ENCODE measurements around the gene PYROXD2. TPM values are rescaled to one million over a fixed set of nuclear protein-coding genes. Genes with fewer than 3 reads are reported as not detected.

The PYROXD2 gene
- total and polyA plus RNA-seq, 10 of the 15 experiments (the other 5 are each of a cell fraction or from before 2014, with no cell fraction given), result 4.8 to 15.8 (median 11.1) TPM

DNA sequence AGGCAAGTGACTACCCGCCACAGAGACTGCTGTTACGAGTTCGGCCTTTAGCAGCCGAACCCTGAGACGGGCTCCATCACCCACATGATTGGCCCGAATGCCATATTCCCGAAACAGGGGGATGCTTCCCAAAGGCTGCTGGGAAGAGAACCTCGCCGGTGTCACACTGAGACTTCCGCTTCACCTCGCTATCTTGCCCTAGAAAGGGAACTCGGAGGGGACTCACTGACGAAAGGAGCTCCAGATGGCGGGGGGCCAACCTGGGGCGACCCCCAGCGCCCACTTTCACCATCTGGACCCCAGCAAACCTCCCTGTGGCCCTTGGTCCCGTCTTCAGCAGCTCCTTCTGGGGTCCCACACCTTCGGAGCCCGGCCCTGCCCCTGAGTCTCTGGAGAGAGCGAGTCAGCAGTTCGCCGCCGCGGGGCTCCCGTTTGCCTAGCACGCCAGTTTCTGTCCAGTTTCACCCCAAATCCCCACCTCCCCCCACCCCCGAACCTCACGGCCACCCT, 31.2 kb upstream of the PYROXD2 start (continued):
- TF ChIP-seq CUX1 (IDR thresholded peaks at IDR 0.05; ENCODE audit: insufficient replicate concordance, low read depth, low read length) (no peak), STAT1 (conservative IDR thresholded peaks at IDR 0.05) (no peak), EZH2 (IDR thresholded peaks at IDR 0.05; ENCODE audit: borderline replicate concordance, control insufficient read depth, low read depth, low read length) (no peak), ZBTB40 (IDR thresholded peaks at IDR 0.05; ENCODE audit: borderline replicate concordance) (no peak), NFYA (IDR thresholded peaks at IDR 0.05; ENCODE audit: borderline replicate concordance, low read depth, low read length) (no peak), ETV6 (conservative IDR thresholded peaks at IDR 0.05 in 1 of 2, IDR thresholded peaks at IDR 0.05 in 1 of 2; ENCODE audit: borderline replicate concordance in 1 of 2, low read depth in 1 of 2) (no peak)
- TF ChIP-seq, protein P1, sequence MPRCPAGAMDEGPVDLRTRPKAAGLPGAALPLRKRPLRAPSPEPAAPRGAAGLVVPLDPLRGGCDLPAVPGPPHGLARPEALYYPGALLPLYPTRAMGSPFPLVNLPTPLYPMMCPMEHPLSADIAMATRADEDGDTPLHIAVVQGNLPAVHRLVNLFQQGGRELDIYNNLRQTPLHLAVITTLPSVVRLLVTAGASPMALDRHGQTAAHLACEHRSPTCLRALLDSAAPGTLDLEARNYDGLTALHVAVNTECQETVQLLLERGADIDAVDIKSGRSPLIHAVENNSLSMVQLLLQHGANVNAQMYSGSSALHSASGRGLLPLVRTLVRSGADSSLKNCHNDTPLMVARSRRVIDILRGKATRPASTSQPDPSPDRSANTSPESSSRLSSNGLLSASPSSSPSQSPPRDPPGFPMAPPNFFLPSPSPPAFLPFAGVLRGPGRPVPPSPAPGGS (IDR thresholded peaks at IDR 0.05; ENCODE audit: borderline replicate concordance, insufficient read depth, low read depth, low read length, poor library complexity, severe bottlenecking), result no peak

All from GM12878 (cell line).